HepG2 (cell line): ENCODE results near the gene NKAIN2. TPM values are rescaled to one million over a fixed set of nuclear protein-coding genes. Genes with fewer than 3 reads are reported as not detected.

Experiments
- ATAC-seq: fragments of 200-7000 bp; cut with Tn5 transposase; 3 replicates; pipeline ENCODE4 v1.9.1; 2020; ENCODE audit warnings: mild to moderate bottlenecking, moderate library complexity
- BruUV-seq: library from RNA; stranded (reverse); fragments of 400-500 nt; replicated peaks from 2 replicates; lab custom pipeline; 2021; lab: Mats Ljungman, UMichigan
- CTCF ChIA-PET: fragments of 300-600 bp; formaldehyde crosslinking; extraction: SDS; loops from one replicate; lab custom pipeline; 2021; ENCODE audit warnings: low total read pairs, inconsistent platforms, low intra/inter-chr PET ratio; lab: Yijun Ruan, JAX
- POLR2A ChIA-PET: fragments of 350-600 bp; sonication (Branson Sonifier 250); formaldehyde crosslinking; loops from one replicate; lab custom pipeline; 2020; ENCODE audit warnings: antibody characterized with exemption, inconsistent platforms; lab: Yijun Ruan, JAX
- DNase-seq: peaks from one replicate; pipeline ENCODE4 v3.0.0-alpha.2; 2015; ENCODE audit warnings: low spot score
- FAIRE-seq: peaks from 3 replicates; lab custom pipeline; 2011; peaks lifted over from hg19 to GRCh38; lab: Jason Lieb, UNC
- H2AFZ ChIP-seq: one replicate; pipeline ENCODE4 v1.6.1; 2011; ENCODE audit warnings: low read length, inconsistent platforms
- H3K27ac ChIP-seq: fragments of 300-600 bp; 3 replicates; pipeline ENCODE4 v1.8.0; 2011; ENCODE audit warnings: mixed run types, mild to moderate bottlenecking, mixed read lengths, low read length, inconsistent platforms; ENCODE audit not compliant: insufficient read depth; ENCODE audit errors: extremely low read length
- H3K27me3 ChIP-seq, 2 experiments: fragments of 200-600 bp in 1 of 2; 2 replicates in 1 of 2; 3 replicates in 1 of 2; pipeline versions ENCODE4 v1.6.0 to v1.8.0; 2011; ENCODE audit warnings: low read length in 2 of 2, mild to moderate bottlenecking in 2 of 2, moderate library complexity in 2 of 2, inconsistent platforms in 1 of 2; ENCODE audit not compliant: insufficient read depth in 2 of 2, control insufficient read depth in 1 of 2
- H3K36me3 ChIP-seq, 2 experiments: fragments of 200-600 bp in 1 of 2; replicated peaks in 1 of 2; 2 replicates in 1 of 2; 3 replicates in 1 of 2; pipeline versions ENCODE4 v1.5.1 to v1.8.0; 2011; ENCODE audit warnings: low read length in 2 of 2, inconsistent platforms in 1 of 2; ENCODE audit not compliant: insufficient read depth in 2 of 2, control insufficient read depth in 1 of 2
- H3K4me1 ChIP-seq: 2 replicates; pipeline ENCODE4 v1.5.1; 2012; ENCODE audit warnings: low read length, inconsistent platforms; ENCODE audit not compliant: insufficient read depth
- H3K4me2 ChIP-seq: 2 replicates; pipeline ENCODE4 v1.6.0; 2011; ENCODE audit warnings: low read depth, low read length, inconsistent platforms
- H3K4me3 ChIP-seq, 3 experiments: fragments of 200-600 bp in 1 of 3; sonication (generic), shearing (Covaris generic) in 1 of 3; replicated peaks in 1 of 3; 2 replicates each; pipeline ENCODE4 v1.5.1; 2011 to 2016; ENCODE audit warnings: low read length in 3 of 3, inconsistent platforms in 2 of 3, low read depth in 2 of 3, mild to moderate bottlenecking in 2 of 3, control low read depth in 1 of 3, mixed read lengths in 1 of 3; ENCODE audit not compliant: insufficient read depth in 1 of 3
- H3K79me2 ChIP-seq: one replicate; pipeline ENCODE4 v1.6.1; 2011; ENCODE audit warnings: low read length, inconsistent platforms; ENCODE audit not compliant: insufficient read depth
- H3K9ac ChIP-seq: 2 replicates; pipeline ENCODE4 v1.6.0; 2011; ENCODE audit warnings: mild to moderate bottlenecking, low read depth, low read length, inconsistent platforms; ENCODE audit not compliant: insufficient read depth
- H3K9me3 ChIP-seq: 2 replicates; pipeline ENCODE4 v1.5.1; 2012; ENCODE audit warnings: mild to moderate bottlenecking, low read length
- H4K20me1 ChIP-seq: 2 replicates; pipeline ENCODE4 v1.6.0; 2011; ENCODE audit warnings: inconsistent platforms, mild to moderate bottlenecking, low read length, moderate library complexity; ENCODE audit not compliant: insufficient read depth
- CCDC6 ChIP-seq: sonication (generic); formaldehyde crosslinking; IDR thresholded peaks from 2 replicates; pipeline ENCODE4 v1.8.1; 2022; ENCODE audit warnings: mild to moderate bottlenecking, missing genetic modification reagents, moderate library complexity
- EP300 ChIP-seq, 3 experiments: sonication (generic) in 1 of 3; formaldehyde crosslinking in 1 of 3; IDR thresholded peaks; 2 replicates each; pipeline versions ENCODE4 v1.5.1 to v1.6.1; 2011 to 2020; ENCODE audit warnings: low read depth in 2 of 3, low read length in 2 of 3, borderline replicate concordance in 1 of 3, improper control_type of control experiment in 1 of 3, mild to moderate bottlenecking in 1 of 3, missing genetic modification reagents in 1 of 3, moderate library complexity in 1 of 3
- FOXK2 ChIP-seq: fragments of 450-650 bp; IDR thresholded peaks from 2 replicates; pipeline ENCODE4 v1.6.1; 2016
- KDM2A ChIP-seq: sonication (generic); formaldehyde crosslinking; IDR thresholded peaks from 2 replicates; pipeline ENCODE4 v1.4.0; 2020; ENCODE audit warnings: low read depth, missing genetic modification reagents, borderline replicate concordance
- MIER2 ChIP-seq: IDR thresholded peaks from 2 replicates; pipeline ENCODE4 v1.6.1; 2016; ENCODE audit warnings: missing biosample characterization, missing genetic modification reagents
- MYC ChIP-seq: sonication (generic); formaldehyde crosslinking; IDR thresholded peaks from 2 replicates; pipeline ENCODE4 v1.9.0; 2021; ENCODE audit warnings: missing genetic modification reagents, borderline replicate concordance
- NFYC ChIP-seq: IDR thresholded peaks from 2 replicates; pipeline ENCODE4 v1.6.1; 2016; ENCODE audit warnings: missing genetic modification reagents, missing compliant biosample characterization
- RARG ChIP-seq: sonication (generic); formaldehyde crosslinking; IDR thresholded peaks from 2 replicates; pipeline ENCODE4 v1.4.0; 2020; ENCODE audit warnings: low read depth, mild to moderate bottlenecking, missing genetic modification reagents
- RORA ChIP-seq: sonication (generic); formaldehyde crosslinking; IDR thresholded peaks from 2 replicates; pipeline ENCODE4 v1.5.0; 2020; ENCODE audit warnings: mild to moderate bottlenecking, missing genetic modification reagents, moderate library complexity
- RXRA ChIP-seq: sonication (generic); formaldehyde crosslinking; IDR thresholded peaks from 2 replicates; pipeline ENCODE4 v1.5.1; 2020; ENCODE audit warnings: missing genetic modification reagents
- SRSF9 ChIP-seq: fragments of 200-400 bp; formaldehyde crosslinking; IDR thresholded peaks from 2 replicates; pipeline ENCODE4 v1.6.1; 2018; ENCODE audit warnings: borderline replicate concordance, mild to moderate bottlenecking, low read depth, low read length; ENCODE audit not compliant: insufficient read depth, poor library complexity, severe bottlenecking
- U2AF2 ChIP-seq: fragments of 200-400 bp; formaldehyde crosslinking; IDR thresholded peaks from 2 replicates; pipeline ENCODE4 v1.6.1; 2017; ENCODE audit warnings: low read depth, mild to moderate bottlenecking, low read length
- ZFP1 ChIP-seq: IDR thresholded peaks from 2 replicates; pipeline ENCODE4 v1.6.1; 2016
- ZNF572 ChIP-seq: sonication (generic); formaldehyde crosslinking; IDR thresholded peaks from 2 replicates; pipeline ENCODE4 v1.5.1; 2020; ENCODE audit warnings: mild to moderate bottlenecking, missing genetic modification reagents
- WGBS: methylation state at CpG from one replicate; pipeline ENCODE4 v1.1.6; 2017; ENCODE audit warnings: low lambda C conversion rate; 5-methylcytosine and 5-hydroxymethylcytosine counted together
- in situ Hi-C: cut with HindIII; loops from 2 replicates; pipeline ENCODE4 v1.10.0; 2017; ENCODE audit warnings: low pct_unique_long_range_greater_than_20kb; ENCODE audit not compliant: extremely low pct_ligation_motif_present
- intact Hi-C: fragments of 100-400 bp; cut with micrococcal nuclease; formaldehyde crosslinking; loops from one replicate; pipeline ENCODE4 v1.10.0; 2022; ENCODE audit not compliant: unreplicated experiment
- polyA plus RNA-seq, 8 experiments: library from polyadenylated mRNA; depleted of rRNA in 3 of 8; stranded (reverse) in 7 of 8; unstranded in 1 of 8; fragments of >200 nt; fragmentation: Illumina TruSeq in 4 of 8; extraction: Trizol in 4 of 8; gene quantifications; 2 replicates each; pipeline versions ENCODE4 v1.2.1 to v1.2.3, GENCODE V29; 2011 to 2016; ENCODE audit warnings: low read depth in 4 of 8, missing spikeins in 1 of 8, mixed read lengths in 1 of 8; ENCODE audit not compliant: insufficient read depth in 1 of 8
- total RNA-seq, 5 experiments: library from RNA; depleted of rRNA; stranded (reverse); fragments of >200 nt; fragmentation: Illumina TruSeq; extraction: Trizol; gene quantifications; 2 replicates each; pipeline ENCODE4 v1.2.3, GENCODE V29; 2016; ENCODE audit warnings: low read depth in 1 of 5
- TF ChIP-seq, protein P1 (sequence below): sonication (generic); formaldehyde crosslinking; IDR thresholded peaks from 2 replicates; pipeline ENCODE4 v1.4.0; 2020; ENCODE audit warnings: missing genetic modification reagents
- TF ChIP-seq, protein P2 (sequence below): sonication (generic); formaldehyde crosslinking; IDR thresholded peaks from 2 replicates; pipeline ENCODE4 v1.8.0; 2022; ENCODE audit warnings: mild to moderate bottlenecking, missing genetic modification reagents
- TF ChIP-seq, protein P3 (sequence below): sonication (generic); formaldehyde crosslinking; IDR thresholded peaks from 2 replicates; pipeline ENCODE4 v1.4.0; 2020; ENCODE audit warnings: missing genetic modification reagents
- TF ChIP-seq, protein P4 (sequence below): sonication (generic); formaldehyde crosslinking; IDR thresholded peaks from 2 replicates; pipeline ENCODE4 v1.8.1; 2023; ENCODE audit warnings: mild to moderate bottlenecking, moderate library complexity, missing genetic modification reagents

NKAIN2 gene
- total and polyA plus RNA-seq, 2 of the 13 experiments (the other 11 are each of a cell fraction or from before 2014, with no cell fraction given) = not detected

DNA sequence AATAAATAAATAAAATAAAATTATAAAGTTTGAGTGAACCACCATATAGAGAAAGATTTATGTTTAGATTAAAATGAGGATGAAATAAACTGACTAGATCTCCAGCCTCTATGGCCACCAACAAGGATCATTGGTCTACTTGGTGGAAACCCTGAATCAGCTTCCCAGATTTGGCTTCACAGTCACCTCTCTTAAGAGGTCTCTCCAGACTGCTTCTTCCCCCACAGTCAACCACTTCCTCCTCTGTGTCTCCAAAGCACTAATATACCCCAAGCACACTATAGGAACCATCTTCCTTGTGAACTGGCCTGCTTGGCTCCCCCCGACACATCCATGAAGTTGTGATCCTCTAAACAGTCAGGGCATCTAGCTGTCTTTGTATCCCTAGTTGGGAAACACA is 629.0 kb downstream of the NKAIN2 start:
- Histone ChIP-seq H3K27me3 (no peaks in the 10 kb centered on the region), H3K4me1 (no peaks in the 10 kb centered on the region), H3K79me2 (no peaks in the 10 kb centered on the region), H3K27ac (no peak overlapping the region), H3K4me2 (no peak overlapping the region), H3K36me3 (no peaks in the 10 kb centered on the region), H4K20me1 (no peaks in the 10 kb centered on the region), H3K9ac (no peak overlapping the region), H2AFZ (no peak overlapping the region), H3K9me3 (no peaks in the 10 kb centered on the region), H3K4me3 (no peak overlapping the region)
- ATAC-seq (no peak), FAIRE-seq (no peak), DNase-seq (no peak)
- ChIA-PET CTCF (no interaction called here), POLR2A (no interaction called here)
- TF ChIP-seq ZNF572 (CRISPR knock-in tag) (no peak), MIER2 (CRISPR knock-in tag) (no peak), MYC (CRISPR knock-in tag) (no peak), RARG (CRISPR knock-in tag) (no peak), SRSF9 (no peak), U2AF2 (no peak), NFYC (CRISPR knock-in tag) (no peak), RORA (CRISPR knock-in tag) (no peak), KDM2A (no peak), CCDC6 (CRISPR knock-in tag) (no peak), RXRA (CRISPR knock-in tag) (no peak), EP300 (IDR thresholded peaks at IDR 0.05; ENCODE audit: low read depth in 2 of 2, low read length in 2 of 2) (no peak), EP300 (CRISPR knock-in tag; IDR thresholded peaks at IDR 0.05; ENCODE audit: borderline replicate concordance) (no peak), ZFP1 (no peak), FOXK2 (no peak)
- TF ChIP-seq, protein P1, sequence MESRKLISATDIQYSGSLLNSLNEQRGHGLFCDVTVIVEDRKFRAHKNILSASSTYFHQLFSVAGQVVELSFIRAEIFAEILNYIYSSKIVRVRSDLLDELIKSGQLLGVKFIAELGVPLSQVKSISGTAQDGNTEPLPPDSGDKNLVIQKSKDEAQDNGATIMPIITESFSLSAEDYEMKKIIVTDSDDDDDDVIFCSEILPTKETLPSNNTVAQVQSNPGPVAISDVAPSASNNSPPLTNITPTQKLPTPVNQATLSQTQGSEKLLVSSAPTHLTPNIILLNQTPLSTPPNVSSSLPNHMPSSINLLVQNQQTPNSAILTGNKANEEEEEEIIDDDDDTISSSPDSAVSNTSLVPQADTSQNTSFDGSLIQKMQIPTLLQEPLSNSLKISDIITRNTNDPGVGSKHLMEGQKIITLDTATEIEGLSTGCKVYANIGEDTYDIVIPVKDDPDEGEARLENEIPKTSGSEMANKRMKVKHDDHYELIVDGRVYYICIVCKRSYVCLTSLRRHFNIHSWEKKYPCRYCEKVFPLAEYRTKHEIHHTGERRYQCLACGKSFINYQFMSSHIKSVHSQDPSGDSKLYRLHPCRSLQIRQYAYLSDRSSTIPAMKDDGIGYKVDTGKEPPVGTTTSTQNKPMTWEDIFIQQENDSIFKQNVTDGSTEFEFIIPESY (CRISPR knock-in tag) = no peak
- TF ChIP-seq, protein P2, sequence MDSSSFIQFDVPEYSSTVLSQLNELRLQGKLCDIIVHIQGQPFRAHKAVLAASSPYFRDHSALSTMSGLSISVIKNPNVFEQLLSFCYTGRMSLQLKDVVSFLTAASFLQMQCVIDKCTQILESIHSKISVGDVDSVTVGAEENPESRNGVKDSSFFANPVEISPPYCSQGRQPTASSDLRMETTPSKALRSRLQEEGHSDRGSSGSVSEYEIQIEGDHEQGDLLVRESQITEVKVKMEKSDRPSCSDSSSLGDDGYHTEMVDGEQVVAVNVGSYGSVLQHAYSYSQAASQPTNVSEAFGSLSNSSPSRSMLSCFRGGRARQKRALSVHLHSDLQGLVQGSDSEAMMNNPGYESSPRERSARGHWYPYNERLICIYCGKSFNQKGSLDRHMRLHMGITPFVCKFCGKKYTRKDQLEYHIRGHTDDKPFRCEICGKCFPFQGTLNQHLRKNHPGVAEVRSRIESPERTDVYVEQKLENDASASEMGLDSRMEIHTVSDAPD (CRISPR knock-in tag) = no peak
- TF ChIP-seq, protein P3, sequence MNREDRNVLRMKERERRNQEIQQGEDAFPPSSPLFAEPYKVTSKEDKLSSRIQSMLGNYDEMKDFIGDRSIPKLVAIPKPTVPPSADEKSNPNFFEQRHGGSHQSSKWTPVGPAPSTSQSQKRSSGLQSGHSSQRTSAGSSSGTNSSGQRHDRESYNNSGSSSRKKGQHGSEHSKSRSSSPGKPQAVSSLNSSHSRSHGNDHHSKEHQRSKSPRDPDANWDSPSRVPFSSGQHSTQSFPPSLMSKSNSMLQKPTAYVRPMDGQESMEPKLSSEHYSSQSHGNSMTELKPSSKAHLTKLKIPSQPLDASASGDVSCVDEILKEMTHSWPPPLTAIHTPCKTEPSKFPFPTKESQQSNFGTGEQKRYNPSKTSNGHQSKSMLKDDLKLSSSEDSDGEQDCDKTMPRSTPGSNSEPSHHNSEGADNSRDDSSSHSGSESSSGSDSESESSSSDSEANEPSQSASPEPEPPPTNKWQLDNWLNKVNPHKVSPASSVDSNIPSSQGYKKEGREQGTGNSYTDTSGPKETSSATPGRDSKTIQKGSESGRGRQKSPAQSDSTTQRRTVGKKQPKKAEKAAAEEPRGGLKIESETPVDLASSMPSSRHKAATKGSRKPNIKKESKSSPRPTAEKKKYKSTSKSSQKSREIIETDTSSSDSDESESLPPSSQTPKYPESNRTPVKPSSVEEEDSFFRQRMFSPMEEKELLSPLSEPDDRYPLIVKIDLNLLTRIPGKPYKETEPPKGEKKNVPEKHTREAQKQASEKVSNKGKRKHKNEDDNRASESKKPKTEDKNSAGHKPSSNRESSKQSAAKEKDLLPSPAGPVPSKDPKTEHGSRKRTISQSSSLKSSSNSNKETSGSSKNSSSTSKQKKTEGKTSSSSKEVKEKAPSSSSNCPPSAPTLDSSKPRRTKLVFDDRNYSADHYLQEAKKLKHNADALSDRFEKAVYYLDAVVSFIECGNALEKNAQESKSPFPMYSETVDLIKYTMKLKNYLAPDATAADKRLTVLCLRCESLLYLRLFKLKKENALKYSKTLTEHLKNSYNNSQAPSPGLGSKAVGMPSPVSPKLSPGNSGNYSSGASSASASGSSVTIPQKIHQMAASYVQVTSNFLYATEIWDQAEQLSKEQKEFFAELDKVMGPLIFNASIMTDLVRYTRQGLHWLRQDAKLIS (CRISPR knock-in tag) = no peak
- TF ChIP-seq, protein P4, sequence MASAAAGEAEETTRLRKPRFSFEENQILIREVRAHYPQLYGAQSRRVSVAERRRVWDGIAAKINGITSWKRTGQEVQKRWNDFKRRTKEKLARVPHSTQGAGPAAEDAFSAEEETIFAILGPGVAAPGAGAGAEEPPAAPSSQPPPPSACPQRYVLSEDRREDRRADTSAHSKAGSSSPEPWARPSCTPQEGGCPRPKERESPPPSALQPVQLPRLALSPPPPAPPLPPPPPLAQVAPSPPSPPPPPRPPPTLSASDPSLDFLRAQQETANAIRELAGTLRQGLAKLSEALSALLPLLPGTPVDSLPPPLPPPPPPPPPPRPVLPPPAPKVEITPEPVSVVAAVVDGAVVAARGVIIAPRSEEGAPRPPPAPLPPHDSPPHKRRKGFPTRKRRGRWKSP (CRISPR knock-in tag) = no peak
- BruUV-seq = no TSS peak
- in situ Hi-C loops = no loop called here
- intact Hi-C loops = no loop called here
- 31% methylated on average over 1 of the region's 1 CpG for WGBS
